SK-N-SH treated with all-trans-retinoic acid at 6 μM for 48 hours (cell line): ENCODE measurements around the gene ARID1B.

Experiments
- ATAC-seq: fragments of 200-7000 bp; cut with Tn5 transposase; 3 replicates; pipeline ENCODE4 v1.9.1; 2020; ENCODE audit warnings: mild to moderate bottlenecking, moderate library complexity
- ARNTL ChIP-seq: fragments of 450-650 bp; formaldehyde crosslinking; IDR thresholded peaks from 2 replicates; pipeline ENCODE4 v1.5.0; 2020; ENCODE audit warnings: low read depth, mild to moderate bottlenecking, moderate library complexity, borderline replicate concordance
- CREB5 ChIP-seq: fragments of 250-450 bp; sonication (Bioruptor Pico); IDR thresholded peaks from 2 replicates; pipeline ENCODE4 v1.5.1; 2020; ENCODE audit warnings: low read depth, mild to moderate bottlenecking, moderate library complexity
- CSDC2 ChIP-seq: fragments of 250-450 bp; sonication (Bioruptor Pico); IDR thresholded peaks from 2 replicates; pipeline ENCODE4 v1.5.0; 2020; ENCODE audit warnings: mild to moderate bottlenecking, moderate library complexity
- ESRRG ChIP-seq: fragments of 250-450 bp; sonication (Bioruptor Pico); IDR thresholded peaks from 2 replicates; pipeline ENCODE4 v1.6.1; 2021; ENCODE audit warnings: mild to moderate bottlenecking
- GLIS3 ChIP-seq: fragments of 250-450 bp; sonication (Bioruptor Pico); IDR thresholded peaks from 2 replicates; pipeline ENCODE4 v1.5.0; 2020; ENCODE audit warnings: mild to moderate bottlenecking, moderate library complexity
- ISL1 ChIP-seq: fragments of 250-450 bp; sonication (Bioruptor Pico); IDR thresholded peaks from 2 replicates; pipeline ENCODE4 v2.1.2; 2022; ENCODE audit warnings: mild to moderate bottlenecking, moderate library complexity
- OSR1 ChIP-seq: fragments of 250-450 bp; sonication (Bioruptor Pico); IDR thresholded peaks from 2 replicates; pipeline ENCODE4 v1.8.0; 2022; ENCODE audit warnings: moderate library complexity, mild to moderate bottlenecking, inconsistent platforms
- RARB ChIP-seq: fragments of 250-450 bp; sonication (Bioruptor Pico); IDR thresholded peaks from 2 replicates; pipeline ENCODE4 v1.8.0; 2021; ENCODE audit warnings: mild to moderate bottlenecking, moderate library complexity
- TSHZ2 ChIP-seq: fragments of 250-450 bp; sonication (Bioruptor Pico); IDR thresholded peaks from 2 replicates; pipeline ENCODE4 v1.5.0; 2020; ENCODE audit warnings: mild to moderate bottlenecking, moderate library complexity
- ZC3H10 ChIP-seq: fragments of 250-450 bp; sonication (Bioruptor Pico); IDR thresholded peaks from 2 replicates; pipeline ENCODE4 v1.5.1; 2021; ENCODE audit warnings: mild to moderate bottlenecking, moderate library complexity
- ZFP30 ChIP-seq: fragments of 450-650 bp; formaldehyde crosslinking; IDR thresholded peaks from 2 replicates; pipeline ENCODE4 v1.5.0; 2022; ENCODE audit warnings: mild to moderate bottlenecking, moderate library complexity
- ZNF565 ChIP-seq: fragments of 450-650 bp; formaldehyde crosslinking; conservative IDR thresholded peaks from 2 replicates; pipeline ENCODE4 v1.5.0; 2020; ENCODE audit warnings: low read depth, mild to moderate bottlenecking, moderate library complexity
- ZNF8 ChIP-seq: fragments of 450-650 bp; formaldehyde crosslinking; IDR thresholded peaks from 2 replicates; pipeline ENCODE4 v1.5.0; 2020; ENCODE audit warnings: mild to moderate bottlenecking, moderate library complexity
- TF ChIP-seq, protein P1 (sequence below): fragments of 250-450 bp; sonication (Bioruptor Pico); IDR thresholded peaks from 2 replicates; pipeline ENCODE4 v1.8.0; 2020; ENCODE audit warnings: mild to moderate bottlenecking, moderate library complexity, borderline replicate concordance
- TF ChIP-seq, protein P2 (sequence below): fragments of 250-450 bp; sonication (Bioruptor Pico); IDR thresholded peaks from 2 replicates; pipeline ENCODE4 v1.8.0; 2021; ENCODE audit warnings: low read depth, mild to moderate bottlenecking, moderate library complexity, borderline replicate concordance
- TF ChIP-seq, protein P3 (sequence below): fragments of 250-450 bp; sonication (Bioruptor Pico); IDR thresholded peaks from 2 replicates; pipeline ENCODE4 v1.5.1; 2021; ENCODE audit warnings: mild to moderate bottlenecking, moderate library complexity

The ARID1B gene

GRCh38 chr6:157157258-157157657, 380.1 kb downstream of the ARID1B start (continued):
- TF ChIP-seq ZNF565 (CRISPR knock-in tag) (no peak), ARNTL (no peak)
- TF ChIP-seq, protein P1, sequence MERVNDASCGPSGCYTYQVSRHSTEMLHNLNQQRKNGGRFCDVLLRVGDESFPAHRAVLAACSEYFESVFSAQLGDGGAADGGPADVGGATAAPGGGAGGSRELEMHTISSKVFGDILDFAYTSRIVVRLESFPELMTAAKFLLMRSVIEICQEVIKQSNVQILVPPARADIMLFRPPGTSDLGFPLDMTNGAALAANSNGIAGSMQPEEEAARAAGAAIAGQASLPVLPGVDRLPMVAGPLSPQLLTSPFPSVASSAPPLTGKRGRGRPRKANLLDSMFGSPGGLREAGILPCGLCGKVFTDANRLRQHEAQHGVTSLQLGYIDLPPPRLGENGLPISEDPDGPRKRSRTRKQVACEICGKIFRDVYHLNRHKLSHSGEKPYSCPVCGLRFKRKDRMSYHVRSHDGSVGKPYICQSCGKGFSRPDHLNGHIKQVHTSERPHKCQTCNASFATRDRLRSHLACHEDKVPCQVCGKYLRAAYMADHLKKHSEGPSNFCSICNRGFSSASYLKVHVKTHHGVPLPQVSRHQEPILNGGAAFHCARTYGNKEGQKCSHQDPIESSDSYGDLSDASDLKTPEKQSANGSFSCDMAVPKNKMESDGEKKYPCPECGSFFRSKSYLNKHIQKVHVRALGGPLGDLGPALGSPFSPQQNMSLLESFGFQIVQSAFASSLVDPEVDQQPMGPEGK (CRISPR knock-in tag): no peak

GRCh38 chr6:157158456-157158855, 381.3 kb downstream of the ARID1B start:
- no peak for ATAC-seq
- TF ChIP-seq RARB (CRISPR knock-in tag) (no peak), CREB5 (no peak), OSR1 (CRISPR knock-in tag) (no peak), GLIS3 (CRISPR knock-in tag) (no peak), ARNTL (no peak), ZFP30 (CRISPR knock-in tag) (no peak), ESRRG (CRISPR knock-in tag) (no peak), TSHZ2 (CRISPR knock-in tag) (no peak), ISL1 (CRISPR knock-in tag) (no peak)
- TF ChIP-seq, protein P2, sequence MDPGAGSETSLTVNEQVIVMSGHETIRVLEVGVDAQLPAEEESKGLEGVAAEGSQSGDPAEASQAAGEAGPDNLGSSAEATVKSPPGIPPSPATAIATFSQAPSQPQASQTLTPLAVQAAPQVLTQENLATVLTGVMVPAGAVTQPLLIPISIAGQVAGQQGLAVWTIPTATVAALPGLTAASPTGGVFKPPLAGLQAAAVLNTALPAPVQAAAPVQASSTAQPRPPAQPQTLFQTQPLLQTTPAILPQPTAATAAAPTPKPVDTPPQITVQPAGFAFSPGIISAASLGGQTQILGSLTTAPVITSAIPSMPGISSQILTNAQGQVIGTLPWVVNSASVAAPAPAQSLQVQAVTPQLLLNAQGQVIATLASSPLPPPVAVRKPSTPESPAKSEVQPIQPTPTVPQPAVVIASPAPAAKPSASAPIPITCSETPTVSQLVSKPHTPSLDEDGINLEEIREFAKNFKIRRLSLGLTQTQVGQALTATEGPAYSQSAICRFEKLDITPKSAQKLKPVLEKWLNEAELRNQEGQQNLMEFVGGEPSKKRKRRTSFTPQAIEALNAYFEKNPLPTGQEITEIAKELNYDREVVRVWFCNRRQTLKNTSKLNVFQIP (CRISPR knock-in tag): no peak
- TF ChIP-seq, protein P1 (CRISPR knock-in tag): no peak

- no peak for TF ChIP-seq ISL1 (CRISPR knock-in tag)
- no peak for TF ChIP-seq OSR1 (CRISPR knock-in tag)
- TF ChIP-seq RARB (CRISPR knock-in tag): no peak
- TF ChIP-seq ZC3H10 (CRISPR knock-in tag): no peak
- no peak for TF ChIP-seq TSHZ2 (CRISPR knock-in tag)
- TF ChIP-seq, protein P2 (CRISPR knock-in tag): no peak
- TF ChIP-seq ARNTL: no peak
- TF ChIP-seq, protein P1 (CRISPR knock-in tag): no peak
- no peak for TF ChIP-seq ZNF8 (CRISPR knock-in tag)
- TF ChIP-seq, protein P3, sequence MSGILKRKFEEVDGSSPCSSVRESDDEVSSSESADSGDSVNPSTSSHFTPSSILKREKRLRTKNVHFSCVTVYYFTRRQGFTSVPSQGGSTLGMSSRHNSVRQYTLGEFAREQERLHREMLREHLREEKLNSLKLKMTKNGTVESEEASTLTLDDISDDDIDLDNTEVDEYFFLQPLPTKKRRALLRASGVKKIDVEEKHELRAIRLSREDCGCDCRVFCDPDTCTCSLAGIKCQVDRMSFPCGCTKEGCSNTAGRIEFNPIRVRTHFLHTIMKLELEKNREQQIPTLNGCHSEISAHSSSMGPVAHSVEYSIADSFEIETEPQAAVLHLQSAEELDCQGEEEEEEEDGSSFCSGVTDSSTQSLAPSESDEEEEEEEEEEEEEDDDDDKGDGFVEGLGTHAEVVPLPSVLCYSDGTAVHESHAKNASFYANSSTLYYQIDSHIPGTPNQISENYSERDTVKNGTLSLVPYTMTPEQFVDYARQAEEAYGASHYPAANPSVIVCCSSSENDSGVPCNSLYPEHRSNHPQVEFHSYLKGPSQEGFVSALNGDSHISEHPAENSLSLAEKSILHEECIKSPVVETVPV (CRISPR knock-in tag): no peak
- TF ChIP-seq GLIS3 (CRISPR knock-in tag): no peak
- TF ChIP-seq CSDC2 (CRISPR knock-in tag): no peak
- no peak for TF ChIP-seq CREB5
- TF ChIP-seq, all 23 proteins: peak for 0
- ATAC-seq: no peak
Observed at GRCh38 chr6:157158897-157159296, 381.7 kb downstream of the ARID1B start.
